ENCODE results near the gene TSPAN17.
"Not testable (repeated sequence)": the region's sequence is repeated elsewhere in the genome, so short reads cannot be mapped to it uniquely, and the experiment has no call there.

The TSPAN17 gene

GRCh38 chr5:176679365-176680225 is 32.3 kb downstream of the TSPAN17 start:
- no peak for DNase-seq (ENCODE audit: low read depth in 3 of 3)

- no peak for DNase-seq (ENCODE audit: low read depth in 3 of 3)
These were observed 32.9 kb downstream of the TSPAN17 start for GRCh38 chr5:176680226-176680563.

- no peak for DNase-seq (ENCODE audit: low read depth in 3 of 3)
These were observed 34.8 kb downstream of the TSPAN17 start for GRCh38 chr5:176682016-176682531.

- DNase-seq (ENCODE audit: low read depth in 3 of 3) = no peak
These were observed 37.7 kb downstream of the TSPAN17 start for GRCh38 chr5:176685010-176685409.

- no peak for DNase-seq (ENCODE audit: low read depth in 3 of 3)
These were observed 40.0 kb downstream of the TSPAN17 start for GRCh38 chr5:176687247-176687646.

- no peak for DNase-seq (ENCODE audit: low read depth in 3 of 3)
These were observed 40.6 kb downstream of the TSPAN17 start for GRCh38 chr5:176687881-176688280.

GRCh38 chr5:176690911-176691310 is 43.6 kb downstream of the TSPAN17 start:
- DNase-seq (ENCODE audit: low read depth in 3 of 3) = no peak

- DNase-seq (ENCODE audit: low read depth in 3 of 3) = no peak
These were observed 44.2 kb downstream of the TSPAN17 start for GRCh38 chr5:176691524-176691923.

- no peak for DNase-seq (ENCODE audit: low read depth in 3 of 3)
These were observed 45.0 kb downstream of the TSPAN17 start for GRCh38 chr5:176692326-176692725.

GRCh38 chr5:176692839-176693476 is 45.7 kb downstream of the TSPAN17 start:
- no peak for DNase-seq (ENCODE audit: low read depth in 3 of 3)

GRCh38 chr5:176693477-176693851 is 46.2 kb downstream of the TSPAN17 start:
- no peak for DNase-seq (ENCODE audit: low read depth in 3 of 3)

GRCh38 chr5:176694146-176694545 is 46.9 kb downstream of the TSPAN17 start:
- no peak for DNase-seq (ENCODE audit: low read depth in 3 of 3)

- no peak for DNase-seq (ENCODE audit: low read depth in 3 of 3)
These were observed 47.3 kb downstream of the TSPAN17 start for GRCh38 chr5:176694631-176695030.

- no peak for DNase-seq (ENCODE audit: low read depth in 3 of 3)
These were observed 47.8 kb downstream of the TSPAN17 start for GRCh38 chr5:176695073-176695472.

- DNase-seq (ENCODE audit: low read depth in 3 of 3) = no peak
These were observed 50.1 kb downstream of the TSPAN17 start for GRCh38 chr5:176697267-176697933.

GRCh38 chr5:176697934-176698538 is 50.8 kb downstream of the TSPAN17 start:
- DNase-seq (ENCODE audit: low read depth in 3 of 3) = no peak

- DNase-seq (ENCODE audit: low read depth in 3 of 3) = not testable (repeated sequence)
These were observed 52.2 kb downstream of the TSPAN17 start for GRCh38 chr5:176699446-176699845.

- no peak for DNase-seq (ENCODE audit: low read depth in 3 of 3)
These were observed 53.1 kb downstream of the TSPAN17 start for GRCh38 chr5:176700239-176700847.

- no peak for DNase-seq (ENCODE audit: low read depth in 3 of 3)
These were observed 55.7 kb downstream of the TSPAN17 start for GRCh38 chr5:176702671-176703641.

- no peak for DNase-seq (ENCODE audit: low read depth in 3 of 3)
These were observed 56.6 kb downstream of the TSPAN17 start for GRCh38 chr5:176703857-176704256.

GRCh38 chr5:176704355-176704754 is 57.1 kb downstream of the TSPAN17 start:
- DNase-seq (ENCODE audit: low read depth in 3 of 3) = no peak
